Mesothelial cell of epicardium (in vitro differentiated cells): ENCODE measurements around the gene MRPL54. TPM values are rescaled to one million over a fixed set of nuclear protein-coding genes. Genes with fewer than 3 reads are reported as not detected.

Experiments used
- DNase-seq, 2 experiments: peaks; one replicate each; pipeline ENCODE4 v3.0.0; 2021; ENCODE audit warnings: low spot score in 2 of 2; ENCODE audit not compliant: unreplicated experiment in 2 of 2
- H3K27ac Mint-ChIP-seq: 2 replicates; pipeline ENCODE4 v1.8.0; 2021; ENCODE audit warnings: mixed read lengths
- H3K27me3 Mint-ChIP-seq: 2 replicates; pipeline ENCODE4 v1.8.0; 2021; ENCODE audit warnings: low read depth, mixed read lengths
- H3K36me3 Mint-ChIP-seq: 2 replicates; pipeline ENCODE4 v1.8.0; 2021; ENCODE audit warnings: mixed read lengths
- H3K4me1 Mint-ChIP-seq: 2 replicates; pipeline ENCODE4 v1.8.0; 2021; ENCODE audit warnings: mixed read lengths
- H3K4me3 Mint-ChIP-seq: 2 replicates; pipeline ENCODE4 v1.8.0; 2021; ENCODE audit warnings: mild to moderate bottlenecking, moderate library complexity, mixed read lengths
- H3K9me3 Mint-ChIP-seq: 2 replicates; pipeline ENCODE4 v1.8.0; 2021; ENCODE audit warnings: mixed read lengths
- total RNA-seq: library from RNA; stranded (reverse); gene quantifications from 3 replicates; pipeline ENCODE4 v1.2.1, GENCODE V29; 2021
- TF ChIP-seq, protein P1 (sequence below): fragments of 200-600 bp; sonication (generic); IDR thresholded peaks from one replicate; pipeline ENCODE4 v1.5.0; 2021; ENCODE audit warnings: antibody characterized with exemption; ENCODE audit not compliant: unreplicated experiment

Gene MRPL54
- total RNA-seq, 1 donor from 2014 or later, result 30.2 TPM

DNA sequence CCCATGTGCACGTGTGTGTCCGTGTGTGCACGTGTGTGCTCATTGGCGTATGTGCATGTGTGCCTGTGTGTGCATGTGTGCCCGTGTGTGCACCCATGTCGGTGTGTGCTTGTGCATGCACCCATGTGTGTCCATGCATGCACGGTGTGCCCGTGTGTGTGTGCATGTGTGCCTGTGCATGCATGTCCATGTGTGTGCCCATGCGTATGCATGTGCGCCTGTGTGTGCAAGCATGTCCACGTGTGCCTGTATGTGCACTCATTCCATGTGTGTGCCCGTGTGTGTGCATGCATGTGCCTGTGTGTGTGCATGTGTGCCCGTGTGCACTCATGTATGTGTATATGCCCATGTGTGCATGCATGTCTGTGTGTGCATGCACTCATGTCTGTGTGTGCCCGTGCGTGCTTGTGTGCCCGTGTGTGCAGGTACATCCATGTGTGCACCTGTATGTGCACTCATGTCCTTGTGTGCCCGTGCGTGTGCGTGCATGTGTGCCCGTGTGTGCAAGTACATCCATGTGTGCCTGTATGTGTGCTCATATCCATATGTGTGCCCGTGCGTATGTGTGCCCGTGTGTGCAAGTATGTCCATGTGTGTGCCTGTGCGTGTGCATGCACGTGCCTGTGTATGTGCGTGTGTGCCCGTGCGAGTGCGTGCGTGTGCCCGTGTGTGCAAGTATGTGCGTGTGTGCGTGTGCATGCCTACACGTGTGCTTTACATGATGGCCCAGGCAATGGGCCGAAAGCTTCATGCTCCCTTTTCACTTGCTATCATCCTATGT, 45.3 kb downstream of the MRPL54 start:
- H3K36me3 Mint-ChIP-seq, result no peaks in the 10 kb centered on the region
- TF ChIP-seq, protein P1, sequence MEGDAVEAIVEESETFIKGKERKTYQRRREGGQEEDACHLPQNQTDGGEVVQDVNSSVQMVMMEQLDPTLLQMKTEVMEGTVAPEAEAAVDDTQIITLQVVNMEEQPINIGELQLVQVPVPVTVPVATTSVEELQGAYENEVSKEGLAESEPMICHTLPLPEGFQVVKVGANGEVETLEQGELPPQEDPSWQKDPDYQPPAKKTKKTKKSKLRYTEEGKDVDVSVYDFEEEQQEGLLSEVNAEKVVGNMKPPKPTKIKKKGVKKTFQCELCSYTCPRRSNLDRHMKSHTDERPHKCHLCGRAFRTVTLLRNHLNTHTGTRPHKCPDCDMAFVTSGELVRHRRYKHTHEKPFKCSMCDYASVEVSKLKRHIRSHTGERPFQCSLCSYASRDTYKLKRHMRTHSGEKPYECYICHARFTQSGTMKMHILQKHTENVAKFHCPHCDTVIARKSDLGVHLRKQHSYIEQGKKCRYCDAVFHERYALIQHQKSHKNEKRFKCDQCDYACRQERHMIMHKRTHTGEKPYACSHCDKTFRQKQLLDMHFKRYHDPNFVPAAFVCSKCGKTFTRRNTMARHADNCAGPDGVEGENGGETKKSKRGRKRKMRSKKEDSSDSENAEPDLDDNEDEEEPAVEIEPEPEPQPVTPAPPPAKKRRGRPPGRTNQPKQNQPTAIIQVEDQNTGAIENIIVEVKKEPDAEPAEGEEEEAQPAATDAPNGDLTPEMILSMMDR, result no peak
- DNase-seq, result no peak
- no peak overlapping the region for H3K4me3 Mint-ChIP-seq
- no peak overlapping the region for H3K27ac Mint-ChIP-seq
- no peaks in the 10 kb centered on the region for H3K4me1 Mint-ChIP-seq
- H3K9me3 Mint-ChIP-seq, result no peaks in the 10 kb centered on the region
- peaks cover 15% of the 10 kb centered on the region for H3K27me3 Mint-ChIP-seq

- no peak overlapping the region for H3K4me3 Mint-ChIP-seq
- no peak overlapping the region for H3K27ac Mint-ChIP-seq
- TF ChIP-seq, protein P1, result no peak
- no peaks in the 10 kb centered on the region for H3K4me1 Mint-ChIP-seq
- H3K36me3 Mint-ChIP-seq, result no peaks in the 10 kb centered on the region
- H3K9me3 Mint-ChIP-seq, result no peaks in the 10 kb centered on the region
- no peak for DNase-seq
- peaks cover 8% of the 10 kb centered on the region for H3K27me3 Mint-ChIP-seq
Measured at GRCh38 chr19:3808420-3809143, 46.1 kb downstream of the MRPL54 start.

GRCh38 chr19:3809881-3810707, 47.6 kb downstream of the MRPL54 start:
- DNase-seq, result no peak
- TF ChIP-seq, protein P1, result no peak
- Mint-ChIP-seq H3K27ac (no peak overlapping the region), H3K27me3 (peaks cover 4% of the 10 kb centered on the region), H3K36me3 (no peaks in the 10 kb centered on the region), H3K4me1 (no peaks in the 10 kb centered on the region), H3K4me3 (no peak overlapping the region), H3K9me3 (no peaks in the 10 kb centered on the region)

GRCh38 chr19:3810708-3811355, 48.4 kb downstream of the MRPL54 start:
- no peak for DNase-seq
- no peaks in the 10 kb centered on the region for H3K9me3 Mint-ChIP-seq
- H3K4me3 Mint-ChIP-seq, result no peak overlapping the region
- no peaks in the 10 kb centered on the region for H3K36me3 Mint-ChIP-seq
- peaks cover 2% of the 10 kb centered on the region for H3K27me3 Mint-ChIP-seq
- no peak overlapping the region for H3K27ac Mint-ChIP-seq
- no peaks in the 10 kb centered on the region for H3K4me1 Mint-ChIP-seq
- TF ChIP-seq, protein P1, result no peak
